ENCODE measurements around the gene CGB2.
"Not testable (repeated sequence)": the region's sequence is repeated elsewhere in the genome, so short reads cannot be mapped to it uniquely, and the experiment has no call there.

Gene CGB2

GRCh38 chr19:49031642-49032301, at the start of gene CGB2:
CGB2 (plus strand) TSS chr19:49031890; CDS start chr19:49032096, 206 bp downstream.
- DNase-seq = not testable (repeated sequence)

GRCh38 chr19:48982280-48982679, 49.4 kb upstream of the CGB2 start:
- no peak for DNase-seq

DNA sequence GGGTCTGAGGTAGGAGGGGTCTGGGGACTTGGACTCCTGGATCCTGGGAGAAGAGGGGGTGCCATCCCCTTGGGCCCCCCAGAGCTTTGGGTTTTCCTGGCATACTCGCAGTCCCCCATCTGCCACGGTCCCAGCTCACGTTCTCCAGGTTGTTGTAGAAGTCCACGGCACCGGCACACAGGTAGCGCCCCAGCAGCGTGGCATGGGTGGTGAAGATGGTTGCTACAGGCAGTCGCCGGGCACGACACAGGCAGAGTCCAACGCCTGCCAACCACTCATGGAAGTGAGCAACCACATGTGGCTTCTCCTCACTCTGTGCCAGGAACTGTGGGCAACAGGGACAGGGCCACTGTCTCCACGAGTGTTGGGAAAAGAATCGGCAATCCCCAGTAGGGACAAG, 46.0 kb upstream of the CGB2 start:
- DNase-seq = no peak

DNA sequence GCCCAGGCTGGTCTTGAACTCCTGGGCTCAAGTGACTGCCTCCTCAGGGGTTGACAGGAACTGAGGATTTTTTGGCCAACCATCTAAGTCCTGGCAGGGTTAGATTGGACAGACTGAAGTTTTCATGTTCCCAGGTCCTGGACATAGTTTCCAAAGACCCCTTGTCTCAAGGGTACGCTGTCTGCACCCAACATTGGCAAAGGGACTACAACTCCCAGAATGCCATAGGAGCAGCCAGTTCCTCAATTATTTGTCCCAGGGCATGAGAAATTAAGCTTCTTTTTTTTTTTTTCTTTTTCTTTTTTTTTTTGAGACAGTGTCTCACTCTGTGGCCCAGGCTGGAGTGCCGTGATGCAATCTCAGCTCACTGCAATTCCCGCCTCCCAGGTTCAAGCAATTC, 45.5 kb upstream of the CGB2 start:
- no peak for DNase-seq

GRCh38 chr19:48987323-48987722, 44.4 kb upstream of the CGB2 start:
- no peak for DNase-seq

- no peak for DNase-seq
Observed at GRCh38 chr19:48988286-48988685, 43.4 kb upstream of the CGB2 start.

GRCh38 chr19:48988860-48989259, 42.8 kb upstream of the CGB2 start:
- DNase-seq = no peak

- no peak for DNase-seq
Observed at GRCh38 chr19:48989701-48990291, 41.9 kb upstream of the CGB2 start.

GRCh38 chr19:48990400-48990799, 41.3 kb upstream of the CGB2 start:
- no peak for DNase-seq

GRCh38 chr19:48991011-48991609, 40.6 kb upstream of the CGB2 start:
- no peak for DNase-seq

- no peak for DNase-seq
Observed at GRCh38 chr19:48991873-48992580, 39.7 kb upstream of the CGB2 start.

DNA sequence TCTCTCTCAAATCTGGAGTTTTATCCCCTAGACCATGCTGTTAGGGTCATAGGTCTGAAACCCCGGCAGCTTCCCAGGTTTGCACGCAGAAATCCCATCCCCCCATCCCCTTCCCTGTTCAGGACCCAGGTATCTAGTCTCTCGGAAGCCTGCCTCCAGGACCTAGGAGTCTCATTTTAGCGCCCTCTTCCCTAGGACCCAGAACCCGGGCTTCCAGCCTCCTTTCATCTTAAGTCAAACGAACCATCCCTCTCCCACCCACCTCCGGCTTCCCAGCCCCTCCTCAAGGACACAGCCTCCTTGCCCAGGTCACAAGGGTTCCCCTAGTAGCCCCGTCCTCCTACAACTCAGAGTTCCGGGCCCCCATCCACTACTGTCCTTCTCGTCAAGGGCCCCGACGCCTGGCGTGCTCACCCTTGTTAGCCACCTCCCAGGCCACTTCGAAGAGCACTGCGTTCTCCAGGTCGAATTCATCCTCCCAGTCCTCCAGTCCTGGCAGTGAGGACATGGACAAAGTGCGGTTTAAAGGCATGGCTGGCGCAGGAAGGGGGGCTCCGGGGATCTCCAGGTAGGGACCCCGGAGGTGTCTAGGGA, 39.0 kb upstream of the CGB2 start:
- DNase-seq = no peak

- DNase-seq = peak; percentile 99
Observed at GRCh38 chr19:48993175-48994034, 38.3 kb upstream of the CGB2 start, which contains the start of the genes GYS1 and RUVBL2. GYS1 (minus strand) TSS chr19:48993309; CDS start chr19:48993112, 197 bp downstream. RUVBL2 (plus strand) TSS chr19:48993887; CDS start chr19:48993912, 25 bp downstream.

DNA sequence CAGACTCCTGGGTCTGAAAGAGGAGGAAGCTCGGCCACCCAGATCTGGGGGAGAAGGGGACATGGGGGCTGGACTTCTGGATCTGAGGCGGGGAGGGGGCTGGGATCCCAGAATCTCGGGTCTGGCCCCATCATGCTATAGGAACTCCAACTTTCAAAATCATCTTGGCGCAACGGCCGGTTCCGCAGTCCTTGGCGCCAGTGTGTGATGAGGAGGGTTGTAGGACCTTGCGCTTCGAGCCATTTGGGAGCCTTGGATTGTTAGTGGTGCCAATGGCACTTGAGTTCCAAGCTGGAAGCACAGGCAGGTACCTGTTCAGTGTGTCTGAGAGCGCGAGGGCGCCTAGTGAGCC, 37.7 kb upstream of the CGB2 start:
- no peak for DNase-seq

- no peak for DNase-seq
Observed at GRCh38 chr19:48997972-48998371, 33.7 kb upstream of the CGB2 start.

- no peak for DNase-seq
Observed at GRCh38 chr19:48999481-49000325, 32.0 kb upstream of the CGB2 start.

- no peak for DNase-seq
Observed at GRCh38 chr19:49004133-49004532, 27.6 kb upstream of the CGB2 start.

GRCh38 chr19:49004964-49005614, 26.6 kb upstream of the CGB2 start:
- no peak for DNase-seq

- DNase-seq = no peak
Observed at GRCh38 chr19:49006905-49007304, 24.8 kb upstream of the CGB2 start.

DNA sequence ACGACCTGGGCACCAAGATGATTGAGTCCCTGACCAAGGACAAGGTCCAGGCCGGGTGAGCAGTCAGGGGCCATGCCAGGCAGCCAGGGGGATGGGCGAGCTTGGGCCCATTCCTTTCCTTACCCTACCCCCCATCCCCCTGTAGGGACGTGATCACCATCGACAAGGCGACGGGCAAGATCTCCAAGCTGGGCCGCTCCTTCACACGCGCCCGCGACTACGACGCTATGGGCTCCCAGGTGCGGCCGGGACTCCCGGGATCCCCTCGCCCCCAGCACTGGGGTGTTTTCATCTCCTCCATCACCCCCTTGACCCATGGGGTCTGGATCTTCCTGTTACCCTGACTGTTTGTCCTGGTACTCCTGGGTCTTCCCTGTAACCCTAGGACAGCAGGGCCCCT, 21.9 kb upstream of the CGB2 start:
- no peak for DNase-seq

DNA sequence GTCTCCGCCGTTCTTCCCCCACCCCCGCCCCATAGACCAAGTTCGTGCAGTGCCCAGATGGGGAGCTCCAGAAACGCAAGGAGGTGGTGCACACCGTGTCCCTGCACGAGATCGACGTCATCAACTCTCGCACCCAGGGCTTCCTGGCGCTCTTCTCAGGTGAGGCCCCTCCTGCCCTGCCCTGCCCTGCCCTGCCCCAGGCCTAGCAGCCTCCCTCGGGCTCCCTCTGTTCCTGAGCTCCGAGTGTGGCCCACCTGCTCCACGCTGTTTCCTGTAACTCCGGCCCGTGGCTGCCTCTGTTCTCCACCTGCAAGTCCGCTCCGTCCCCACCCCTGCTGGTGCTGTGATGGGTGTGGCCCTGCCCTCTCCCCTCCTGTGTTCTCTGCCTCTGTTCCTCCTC, 21.2 kb upstream of the CGB2 start:
- no peak for DNase-seq
